ENCODE measurements around the gene TARBP2. TPM values are rescaled to one million over a fixed set of nuclear protein-coding genes. Genes with fewer than 3 reads are reported as not detected.

The TARBP2 gene
- total and polyA plus RNA-seq, 10 donors, result 25.9 to 57.1 (median 36.1) TPM

DNA sequence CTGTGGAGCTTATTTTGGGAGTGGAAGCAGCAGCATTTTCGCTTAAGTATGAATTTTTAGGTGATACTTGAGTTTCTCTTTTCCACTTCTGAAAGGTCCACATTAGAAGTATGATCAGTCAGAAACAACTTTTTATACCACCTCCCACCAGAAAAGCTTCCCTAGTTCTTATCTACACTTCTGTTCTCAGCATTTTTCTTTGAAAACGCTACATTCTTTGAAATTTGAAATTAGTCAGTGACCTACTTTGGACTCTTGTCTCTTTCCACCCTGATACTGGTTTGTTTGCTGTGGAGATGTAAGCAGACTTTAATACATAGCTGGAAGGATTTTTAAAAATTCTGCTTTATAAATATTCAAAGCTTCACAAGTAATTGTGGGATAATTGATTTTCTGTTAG, 27.0 kb upstream of the TARBP2 start:
- Histone ChIP-seq H3K27ac (peak overlapping the region in 2 of 8 donors; percentile 6 to 10), H3K36me3 (peaks cover 8 to 100% (median 100%) of the 10 kb centered on the region in 6 donors), H3K4me3 (no peak overlapping the region), H3K4me1 (peaks cover 0 to 78% (median 45%) of the 10 kb centered on the region in 6 donors), H3K9me3 (no peaks in the 10 kb centered on the region), H3K27me3 (replicated peaks in 1 of 7) (no peaks in the 10 kb centered on the region)
- DNase-seq, result no peak
- WGBS, 5 donors, result 66 to 83% (median 77%) methylated on average over 2 of the region's 2 CpGs
- TF ChIP-seq, protein P1, sequence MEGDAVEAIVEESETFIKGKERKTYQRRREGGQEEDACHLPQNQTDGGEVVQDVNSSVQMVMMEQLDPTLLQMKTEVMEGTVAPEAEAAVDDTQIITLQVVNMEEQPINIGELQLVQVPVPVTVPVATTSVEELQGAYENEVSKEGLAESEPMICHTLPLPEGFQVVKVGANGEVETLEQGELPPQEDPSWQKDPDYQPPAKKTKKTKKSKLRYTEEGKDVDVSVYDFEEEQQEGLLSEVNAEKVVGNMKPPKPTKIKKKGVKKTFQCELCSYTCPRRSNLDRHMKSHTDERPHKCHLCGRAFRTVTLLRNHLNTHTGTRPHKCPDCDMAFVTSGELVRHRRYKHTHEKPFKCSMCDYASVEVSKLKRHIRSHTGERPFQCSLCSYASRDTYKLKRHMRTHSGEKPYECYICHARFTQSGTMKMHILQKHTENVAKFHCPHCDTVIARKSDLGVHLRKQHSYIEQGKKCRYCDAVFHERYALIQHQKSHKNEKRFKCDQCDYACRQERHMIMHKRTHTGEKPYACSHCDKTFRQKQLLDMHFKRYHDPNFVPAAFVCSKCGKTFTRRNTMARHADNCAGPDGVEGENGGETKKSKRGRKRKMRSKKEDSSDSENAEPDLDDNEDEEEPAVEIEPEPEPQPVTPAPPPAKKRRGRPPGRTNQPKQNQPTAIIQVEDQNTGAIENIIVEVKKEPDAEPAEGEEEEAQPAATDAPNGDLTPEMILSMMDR (IDR thresholded peaks at IDR 0.05 in 8 of 11, conservative IDR thresholded peaks at IDR 0.05 in 3 of 11), result no peak
- TF ChIP-seq POLR2AphosphoS5 (IDR thresholded peaks at IDR 0.05) (no peak), POLR2A (IDR thresholded peaks at IDR 0.05) (no peak)
- intact Hi-C loops (cut with DNase I; ENCODE audit: low total_unique reads), result no loop called here

DNA sequence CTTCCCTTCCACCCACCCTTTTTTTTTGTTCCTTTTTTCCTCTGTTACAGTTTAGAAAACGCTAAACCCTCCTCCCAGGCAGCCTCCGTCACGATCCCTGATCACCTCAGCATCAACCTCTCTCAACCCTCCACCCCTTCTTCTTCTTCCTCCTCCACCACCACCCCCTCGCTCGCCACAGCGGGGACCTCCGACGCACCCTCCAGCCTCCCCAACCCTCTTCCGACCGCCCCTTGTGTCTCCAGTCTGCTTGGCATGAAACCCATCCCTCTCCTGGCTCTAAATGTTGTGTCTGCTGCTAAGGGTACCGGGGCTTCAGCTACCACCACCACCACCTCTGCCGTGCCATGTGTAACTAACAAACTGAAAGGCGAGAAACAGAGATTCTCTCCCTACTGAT, 26.3 kb upstream of the TARBP2 start:
- TF ChIP-seq POLR2AphosphoS5 (IDR thresholded peaks at IDR 0.05), result peak; percentile 27 to 63 (median 46)
- TF ChIP-seq, protein P1 (IDR thresholded peaks at IDR 0.05 in 8 of 11, conservative IDR thresholded peaks at IDR 0.05 in 3 of 11), result no peak
- intact Hi-C loops (cut with DNase I; ENCODE audit: low total_unique reads), result no loop called here
- peak overlapping the region in 4 of 8 donors; percentile 4 to 40 (median 11) for H3K27ac ChIP-seq
- peaks cover 8 to 100% (median 100%) of the 10 kb centered on the region in 6 donors for H3K36me3 ChIP-seq
- H3K4me1 ChIP-seq, result peaks cover 0 to 84% (median 47%) of the 10 kb centered on the region in 6 donors
- WGBS, 5 donors, result 70 to 80% (median 76%) methylated on average over 13 of the region's 13 CpGs
- no peaks in the 10 kb centered on the region for H3K9me3 ChIP-seq
- no peak overlapping the region for H3K4me3 ChIP-seq
- DNase-seq, result no peak
- no peaks in the 10 kb centered on the region for H3K27me3 ChIP-seq (replicated peaks in 1 of 7)

DNA sequence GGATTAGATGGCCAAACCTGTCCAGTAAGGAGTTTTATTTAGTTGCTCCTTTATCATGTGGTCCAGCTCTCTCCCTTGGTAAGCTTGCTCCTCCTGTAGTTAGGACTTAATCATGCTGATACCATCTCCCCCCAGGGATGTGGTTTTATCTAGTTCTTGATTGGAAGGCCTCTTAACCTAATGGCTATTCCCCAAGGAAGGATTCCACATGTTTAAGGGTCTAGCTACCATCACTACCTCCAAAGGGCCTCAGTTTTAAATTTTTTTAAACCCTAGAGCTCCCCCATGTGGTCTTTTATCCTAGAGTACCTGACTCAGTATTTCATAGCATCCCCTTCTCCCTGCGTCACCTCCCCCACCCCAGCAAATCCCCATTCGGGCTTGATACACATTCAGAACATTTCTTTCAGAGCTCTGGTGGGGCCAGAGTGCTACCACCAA, 24.3 kb upstream of the TARBP2 start:
- Histone ChIP-seq H3K36me3 (peaks cover 8 to 100% (median 100%) of the 10 kb centered on the region in 6 donors), H3K4me3 (no peak overlapping the region), H3K9me3 (no peaks in the 10 kb centered on the region), H3K4me1 (peaks cover 0 to 95% (median 64%) of the 10 kb centered on the region in 6 donors), H3K27me3 (replicated peaks in 1 of 7) (no peaks in the 10 kb centered on the region), H3K27ac (peak overlapping the region in 1 of 8 donors; percentile 6)
- WGBS, 5 donors, result 60 to 79% (median 70%) methylated on average over 2 of the region's 2 CpGs
- intact Hi-C loops (cut with DNase I; ENCODE audit: low total_unique reads), result no loop called here
- TF ChIP-seq POLR2AphosphoS5 (IDR thresholded peaks at IDR 0.05) (peak in 1 of 3 donors; percentile 19), POLR2A (IDR thresholded peaks at IDR 0.05) (no peak)
- TF ChIP-seq, protein P1 (IDR thresholded peaks at IDR 0.05 in 8 of 11, conservative IDR thresholded peaks at IDR 0.05 in 3 of 11), result peak in 2 of 11 experiments; percentile 12 to 32
- no peak for DNase-seq

DNA sequence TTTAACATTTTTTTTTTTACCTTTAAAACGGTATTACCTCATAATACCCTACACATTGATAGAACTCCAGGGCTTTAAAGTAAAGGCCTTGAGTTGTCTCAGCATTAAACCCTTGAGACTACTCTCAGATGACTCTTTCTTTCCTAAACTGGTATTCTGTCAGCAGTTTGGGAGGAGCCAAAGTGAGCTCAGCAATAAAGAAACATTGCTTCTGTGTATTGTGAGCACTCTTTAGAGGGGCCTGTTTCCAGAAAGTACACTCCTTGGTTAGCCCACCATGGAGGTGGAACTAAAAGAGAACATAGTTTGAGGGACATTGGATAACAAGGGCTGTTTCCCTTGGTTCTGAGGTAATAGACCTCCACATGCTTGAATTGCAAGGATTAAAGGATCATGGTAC, 22.2 kb upstream of the TARBP2 start:
- Histone ChIP-seq H3K27ac (peak overlapping the region in 2 of 8 donors; percentile 9 to 22), H3K27me3 (replicated peaks in 1 of 7) (no peaks in the 10 kb centered on the region), H3K4me3 (no peak overlapping the region), H3K9me3 (no peaks in the 10 kb centered on the region), H3K4me1 (peaks cover 0 to 82% (median 46%) of the 10 kb centered on the region in 6 donors), H3K36me3 (peaks cover 8 to 100% (median 99%) of the 10 kb centered on the region in 6 donors)
- DNase-seq, result no peak
- TF ChIP-seq, protein P1 (IDR thresholded peaks at IDR 0.05 in 8 of 11, conservative IDR thresholded peaks at IDR 0.05 in 3 of 11), result no peak
- TF ChIP-seq POLR2AphosphoS5 (IDR thresholded peaks at IDR 0.05), result no peak
- no peak for TF ChIP-seq POLR2A (IDR thresholded peaks at IDR 0.05)
- WGBS, 5 donors, result 68 to 76% (median 70%) methylated on average over 1 of the region's 1 CpG
- intact Hi-C loops (cut with DNase I; ENCODE audit: low total_unique reads), result no loop called here

Data from spleen (tissue), 11 donors.